ENCODE results near the gene SCYGR1. TPM values are rescaled to one million over a fixed set of nuclear protein-coding genes. Genes with fewer than 3 reads are reported as not detected.
"Not testable (repeated sequence)": the region's sequence is repeated elsewhere in the genome, so short reads cannot be mapped to it uniquely, and the experiment has no call there.

Gene SCYGR1
- total RNA-seq, 1 donor from 2014 or later: not detected

GRCh38 chr2:227373389-227373788 lies 14.4 kb downstream of the SCYGR1 start:
- DNase-seq: no peak
- intact Hi-C loops (cut with micrococcal nuclease): no loop called here
- Mint-ChIP-seq H3K27me3 (no peaks in the 10 kb centered on the region), H3K9me3 (no peaks in the 10 kb centered on the region), H3K4me3 (no peak overlapping the region), H3K4me1 (peaks cover 12% of the 10 kb centered on the region), H3K36me3 (ENCODE audit: low read depth) (no peaks in the 10 kb centered on the region), H3K27ac (peak overlapping the region; percentile 31)

GRCh38 chr2:227370791-227371312 lies 16.9 kb downstream of the SCYGR1 start:
- Mint-ChIP-seq H3K27me3 (no peaks in the 10 kb centered on the region), H3K4me3 (no peak overlapping the region), H3K4me1 (peaks cover 12% of the 10 kb centered on the region), H3K27ac (peak overlapping the region; percentile 65), H3K36me3 (ENCODE audit: low read depth) (no peaks in the 10 kb centered on the region), H3K9me3 (no peaks in the 10 kb centered on the region)
- DNase-seq: no peak
- intact Hi-C loops (cut with micrococcal nuclease): no loop called here

GRCh38 chr2:227370092-227370491 lies 17.7 kb downstream of the SCYGR1 start:
- Mint-ChIP-seq H3K27ac (peak overlapping the region; percentile 65), H3K27me3 (no peaks in the 10 kb centered on the region), H3K4me1 (peaks cover 12% of the 10 kb centered on the region), H3K4me3 (no peak overlapping the region), H3K9me3 (no peaks in the 10 kb centered on the region), H3K36me3 (ENCODE audit: low read depth) (no peaks in the 10 kb centered on the region)
- intact Hi-C loops (cut with micrococcal nuclease): no loop called here
- DNase-seq: no peak

- DNase-seq: no peak
- Mint-ChIP-seq H3K4me3 (no peak overlapping the region), H3K27ac (no peak overlapping the region), H3K9me3 (no peaks in the 10 kb centered on the region), H3K27me3 (no peaks in the 10 kb centered on the region), H3K36me3 (ENCODE audit: low read depth) (no peaks in the 10 kb centered on the region), H3K4me1 (peaks cover 9% of the 10 kb centered on the region)
- intact Hi-C loops (cut with micrococcal nuclease): no loop called here
These were observed 19.2 kb downstream of the SCYGR1 start for GRCh38 chr2:227368574-227368973.

- no peak overlapping the region for H3K27ac Mint-ChIP-seq
- H3K4me3 Mint-ChIP-seq: no peak overlapping the region
- no peaks in the 10 kb centered on the region for H3K36me3 Mint-ChIP-seq (ENCODE audit: low read depth)
- H3K27me3 Mint-ChIP-seq: no peaks in the 10 kb centered on the region
- no peak for DNase-seq
- intact Hi-C loops (cut with micrococcal nuclease): no loop called here
- H3K9me3 Mint-ChIP-seq: no peaks in the 10 kb centered on the region
- peaks cover 6% of the 10 kb centered on the region for H3K4me1 Mint-ChIP-seq
These were observed 20.3 kb downstream of the SCYGR1 start for GRCh38 chr2:227367427-227367795.

- intact Hi-C loops (cut with micrococcal nuclease): no loop called here
- Mint-ChIP-seq H3K27me3 (no peaks in the 10 kb centered on the region), H3K9me3 (no peaks in the 10 kb centered on the region), H3K4me3 (no peak overlapping the region), H3K36me3 (ENCODE audit: low read depth) (no peaks in the 10 kb centered on the region), H3K4me1 (peaks cover 4% of the 10 kb centered on the region), H3K27ac (no peak overlapping the region)
- DNase-seq: no peak
These were observed 20.9 kb downstream of the SCYGR1 start for GRCh38 chr2:227366769-227367426.

GRCh38 chr2:227365833-227366232 lies 21.9 kb downstream of the SCYGR1 start:
- Mint-ChIP-seq H3K4me1 (peaks cover 2% of the 10 kb centered on the region), H3K27ac (no peak overlapping the region), H3K4me3 (no peak overlapping the region), H3K9me3 (no peaks in the 10 kb centered on the region), H3K36me3 (ENCODE audit: low read depth) (no peaks in the 10 kb centered on the region), H3K27me3 (no peaks in the 10 kb centered on the region)
- DNase-seq: no peak
- intact Hi-C loops (cut with micrococcal nuclease): no loop called here

- H3K9me3 Mint-ChIP-seq; H3K36me3 Mint-ChIP-seq (ENCODE audit: low read depth); H3K4me1 Mint-ChIP-seq; H3K27ac Mint-ChIP-seq; H3K27me3 Mint-ChIP-seq; intact Hi-C loops (cut with micrococcal nuclease); H3K4me3 Mint-ChIP-seq; DNase-seq: not testable (repeated sequence)
These were observed 23.0 kb downstream of the SCYGR1 start for GRCh38 chr2:227364585-227365263.

- Mint-ChIP-seq H3K27ac (no peak overlapping the region), H3K4me3 (no peak overlapping the region), H3K27me3 (no peaks in the 10 kb centered on the region), H3K4me1 (no peaks in the 10 kb centered on the region), H3K36me3 (ENCODE audit: low read depth) (peaks cover 6% of the 10 kb centered on the region), H3K9me3 (no peaks in the 10 kb centered on the region)
- DNase-seq: no peak
- intact Hi-C loops (cut with micrococcal nuclease): no loop called here
These were observed 24.0 kb downstream of the SCYGR1 start for GRCh38 chr2:227363756-227364155.

- no peak for DNase-seq
- intact Hi-C loops (cut with micrococcal nuclease): no loop called here
These were observed 27.4 kb downstream of the SCYGR1 start for GRCh38 chr2:227360351-227360750.

GRCh38 chr2:227351639-227352038 lies 36.1 kb downstream of the SCYGR1 start:
- Mint-ChIP-seq H3K27ac (peak overlapping the region; percentile 56), H3K4me3 (no peak overlapping the region), H3K9me3 (no peaks in the 10 kb centered on the region), H3K27me3 (no peaks in the 10 kb centered on the region), H3K4me1 (peaks cover 9% of the 10 kb centered on the region), H3K36me3 (ENCODE audit: low read depth) (peaks cover 23% of the 10 kb centered on the region)
- DNase-seq: no peak
- intact Hi-C loops (cut with micrococcal nuclease): no loop called here

More at GRCh38 chr2:227360351-227360750, 27.4 kb downstream of the SCYGR1 start:
- no peak overlapping the region for H3K27ac Mint-ChIP-seq
- H3K4me3 Mint-ChIP-seq: no peak overlapping the region
- H3K27me3 Mint-ChIP-seq: no peaks in the 10 kb centered on the region
- peaks cover 17% of the 10 kb centered on the region for H3K36me3 Mint-ChIP-seq (ENCODE audit: low read depth)
- H3K9me3 Mint-ChIP-seq: no peaks in the 10 kb centered on the region
- no peaks in the 10 kb centered on the region for H3K4me1 Mint-ChIP-seq

- Mint-ChIP-seq H3K4me1 (peaks cover 9% of the 10 kb centered on the region), H3K36me3 (ENCODE audit: low read depth) (peaks cover 25% of the 10 kb centered on the region), H3K27me3 (no peaks in the 10 kb centered on the region), H3K27ac (no peak overlapping the region), H3K4me3 (no peak overlapping the region), H3K9me3 (no peaks in the 10 kb centered on the region)
- intact Hi-C loops (cut with micrococcal nuclease): no loop called here
- DNase-seq: no peak
These were observed 37.6 kb downstream of the SCYGR1 start for GRCh38 chr2:227349989-227350612.

- no peaks in the 10 kb centered on the region for H3K9me3 Mint-ChIP-seq
- no peak for DNase-seq
- intact Hi-C loops (cut with micrococcal nuclease): no loop called here
- peaks cover 9% of the 10 kb centered on the region for H3K4me1 Mint-ChIP-seq
- no peaks in the 10 kb centered on the region for H3K27me3 Mint-ChIP-seq
- no peak overlapping the region for H3K27ac Mint-ChIP-seq
- H3K36me3 Mint-ChIP-seq (ENCODE audit: low read depth): peaks cover 21% of the 10 kb centered on the region
- H3K4me3 Mint-ChIP-seq: no peak overlapping the region
These were observed 39.4 kb downstream of the SCYGR1 start for GRCh38 chr2:227348324-227348723.

GRCh38 chr2:227347117-227347516 lies 40.6 kb downstream of the SCYGR1 start:
- Mint-ChIP-seq H3K4me3 (no peak overlapping the region), H3K36me3 (ENCODE audit: low read depth) (peaks cover 25% of the 10 kb centered on the region), H3K9me3 (no peaks in the 10 kb centered on the region), H3K27ac (no peak overlapping the region), H3K4me1 (peaks cover 6% of the 10 kb centered on the region), H3K27me3 (no peaks in the 10 kb centered on the region)
- intact Hi-C loops (cut with micrococcal nuclease): no loop called here
- DNase-seq: no peak
